ENCODE measurements around the gene L3MBTL4. TPM values are rescaled to one million over a fixed set of nuclear protein-coding genes. Genes with fewer than 3 reads are reported as not detected.

Gene L3MBTL4
- total and polyA plus RNA-seq, 11 donors = 0.27 to 3.3 (median 1.2) TPM

DNA sequence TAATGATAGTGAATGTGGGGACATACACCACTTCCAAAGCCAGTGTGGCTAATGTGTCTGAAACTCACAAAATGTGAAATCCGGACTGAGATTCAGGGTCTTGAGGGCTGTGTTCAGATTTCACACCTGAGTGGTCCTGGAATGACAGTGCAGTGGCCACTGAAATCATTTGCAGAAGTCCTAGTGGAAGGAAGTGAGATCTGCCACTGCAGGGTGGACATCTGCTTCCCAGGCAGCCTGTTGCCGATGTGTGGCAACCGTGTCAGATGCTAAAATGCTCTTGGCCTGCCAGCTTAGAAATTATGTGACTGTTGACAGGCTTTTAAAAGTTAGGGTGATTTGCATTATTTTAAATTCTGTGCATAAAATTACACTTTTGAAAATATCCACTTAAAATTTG is 441.6 kb downstream of the L3MBTL4 start:
- ATAC-seq (no peak), DNase-seq (no peak)
- intact Hi-C loops (cut with DNase I) = no loop called here
- Histone ChIP-seq H3K9me3 (no peaks in the 10 kb centered on the region), H3K4me3 (no peak overlapping the region), H3K4me1 (peaks cover 0 to 10% (median 0%) of the 10 kb centered on the region in 12 donors), H3K27ac (no peak overlapping the region), H3K36me3 (no peaks in the 10 kb centered on the region), H3K27me3 (peaks cover 0 to 2% (median 0%) of the 10 kb centered on the region in 9 donors)
- TF ChIP-seq POLR2A (IDR thresholded peaks at IDR 0.05) = no peak
- TF ChIP-seq, protein P1, sequence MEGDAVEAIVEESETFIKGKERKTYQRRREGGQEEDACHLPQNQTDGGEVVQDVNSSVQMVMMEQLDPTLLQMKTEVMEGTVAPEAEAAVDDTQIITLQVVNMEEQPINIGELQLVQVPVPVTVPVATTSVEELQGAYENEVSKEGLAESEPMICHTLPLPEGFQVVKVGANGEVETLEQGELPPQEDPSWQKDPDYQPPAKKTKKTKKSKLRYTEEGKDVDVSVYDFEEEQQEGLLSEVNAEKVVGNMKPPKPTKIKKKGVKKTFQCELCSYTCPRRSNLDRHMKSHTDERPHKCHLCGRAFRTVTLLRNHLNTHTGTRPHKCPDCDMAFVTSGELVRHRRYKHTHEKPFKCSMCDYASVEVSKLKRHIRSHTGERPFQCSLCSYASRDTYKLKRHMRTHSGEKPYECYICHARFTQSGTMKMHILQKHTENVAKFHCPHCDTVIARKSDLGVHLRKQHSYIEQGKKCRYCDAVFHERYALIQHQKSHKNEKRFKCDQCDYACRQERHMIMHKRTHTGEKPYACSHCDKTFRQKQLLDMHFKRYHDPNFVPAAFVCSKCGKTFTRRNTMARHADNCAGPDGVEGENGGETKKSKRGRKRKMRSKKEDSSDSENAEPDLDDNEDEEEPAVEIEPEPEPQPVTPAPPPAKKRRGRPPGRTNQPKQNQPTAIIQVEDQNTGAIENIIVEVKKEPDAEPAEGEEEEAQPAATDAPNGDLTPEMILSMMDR (IDR thresholded peaks at IDR 0.05) = no peak
- WGBS, 4 donors = 83 to 93% (median 92%) methylated on average over 3 of the region's 3 CpGs

DNA sequence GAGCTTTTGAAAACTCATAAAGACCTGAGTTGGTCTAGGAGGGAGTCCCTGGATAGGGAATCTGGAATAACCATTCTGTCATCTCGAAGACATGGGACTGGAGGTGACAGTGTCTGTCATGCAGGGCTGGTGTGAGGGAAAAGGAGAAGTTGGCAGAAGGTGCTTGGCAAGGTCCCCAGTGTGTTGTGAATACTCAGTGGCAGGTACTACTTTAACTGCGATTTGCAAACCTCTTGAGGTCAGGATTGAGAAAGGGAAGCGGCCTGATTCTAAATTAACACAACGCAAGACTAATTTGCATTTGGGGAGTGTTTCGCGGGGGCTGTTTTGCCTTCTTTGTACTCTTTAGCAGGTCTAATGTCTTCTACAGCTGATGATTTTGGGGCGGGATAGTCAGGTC is 442.4 kb downstream of the L3MBTL4 start:
- DNase-seq = peak in 3 of 5 donors; percentile 40 to 77 (median 72)
- peaks cover 0 to 2% (median 0%) of the 10 kb centered on the region in 9 donors for H3K27me3 ChIP-seq
- peak; percentile 67 to 94 (median 86) for ATAC-seq
- no peaks in the 10 kb centered on the region for H3K36me3 ChIP-seq
- no peak overlapping the region for H3K4me3 ChIP-seq
- 58 to 70% (median 64%) methylated on average over 7 of the region's 7 CpGs for WGBS, 4 donors
- intact Hi-C loops (cut with DNase I) = no loop called here
- H3K27ac ChIP-seq = no peak overlapping the region
- no peaks in the 10 kb centered on the region for H3K9me3 ChIP-seq
- H3K4me1 ChIP-seq = peaks cover 0 to 10% (median 0%) of the 10 kb centered on the region in 12 donors
- TF ChIP-seq, protein P1 (IDR thresholded peaks at IDR 0.05) = no peak
- TF ChIP-seq POLR2A (IDR thresholded peaks at IDR 0.05) = no peak

DNA sequence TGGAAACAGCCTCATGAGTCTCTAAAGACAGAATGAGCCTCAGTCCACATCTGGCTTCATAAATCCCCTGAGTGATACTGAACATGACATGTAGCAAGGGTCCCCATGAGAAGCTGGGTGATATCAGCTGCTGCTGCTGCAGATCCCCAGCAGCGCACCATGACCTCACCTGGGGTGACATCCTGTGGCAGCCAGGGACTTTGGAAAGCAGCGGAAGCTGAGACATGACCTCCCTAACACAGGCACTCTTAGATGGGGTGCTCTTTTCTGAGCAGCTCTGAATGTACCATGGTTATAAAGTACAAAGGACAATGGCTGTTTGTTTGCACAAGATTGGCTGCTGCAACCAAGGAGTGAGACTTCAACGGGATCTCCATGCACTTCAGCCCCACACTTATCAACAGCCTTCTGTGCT is 444.7 kb downstream of the L3MBTL4 start:
- ATAC-seq = no peak
- Histone ChIP-seq H3K9me3 (no peaks in the 10 kb centered on the region), H3K27ac (no peak overlapping the region), H3K4me3 (no peak overlapping the region), H3K4me1 (peaks cover 0 to 6% (median 0%) of the 10 kb centered on the region in 12 donors), H3K27me3 (peaks cover 0 to 2% (median 0%) of the 10 kb centered on the region in 9 donors), H3K36me3 (no peaks in the 10 kb centered on the region)
- intact Hi-C loops (cut with DNase I) = loop anchor here in 2 of 10 donors (10.0 kb wide), 2 partner anchors 75 to 165 kb away; partner anchors contain the start of gene TMEM200C (in 1 of the 2)
- WGBS, 4 donors = 36 to 62% (median 57%) methylated on average over 1 to 3 of the region's 3 CpGs
- TF ChIP-seq POLR2A (IDR thresholded peaks at IDR 0.05) = no peak
- TF ChIP-seq, protein P1 (IDR thresholded peaks at IDR 0.05) = no peak
- DNase-seq = no peak

DNA sequence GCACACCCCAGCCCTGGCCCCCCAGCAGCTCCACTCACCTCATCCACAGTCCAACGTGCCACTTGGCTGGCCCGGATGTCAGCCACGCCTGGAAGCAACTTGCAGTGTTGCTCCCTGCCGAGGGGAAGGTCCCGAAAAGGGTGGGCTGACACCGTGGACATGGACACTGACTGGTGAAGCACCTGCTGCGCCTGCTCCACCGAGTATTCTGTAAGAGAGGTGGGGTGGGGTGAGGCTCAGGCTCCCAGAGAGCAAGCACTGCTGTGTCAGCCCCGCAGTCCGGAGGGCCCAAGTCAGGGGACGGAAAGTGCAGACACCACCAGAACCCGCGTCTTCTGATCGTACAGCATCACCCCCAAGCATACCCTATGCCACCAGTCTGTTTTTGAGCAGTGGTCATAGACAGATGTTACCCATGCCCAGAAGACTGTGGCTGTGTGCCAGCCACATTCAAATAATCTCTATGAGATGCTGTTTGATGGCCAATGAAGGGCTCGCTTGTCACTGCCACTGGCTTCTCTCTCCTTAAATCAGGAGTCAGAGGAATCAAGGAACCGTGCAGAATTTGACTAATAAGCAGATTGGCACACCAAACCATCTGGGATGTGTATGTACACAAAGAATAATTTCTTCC is 445.2 kb downstream of the L3MBTL4 start:
- WGBS, 4 donors = 91 to 92% (median 92%) methylated on average over 11 to 16 of the region's 16 CpGs

More for the DNA sequence above, 445.2 kb downstream of the L3MBTL4 start:
- intact Hi-C loops (cut with DNase I) = loop anchor here in 2 of 10 donors (10.0 kb wide), 2 partner anchors 75 to 165 kb away; partner anchors contain the start of gene TMEM200C (in 1 of the 2)
- Histone ChIP-seq H3K27me3 (peaks cover 0 to 2% (median 0%) of the 10 kb centered on the region in 9 donors), H3K36me3 (no peaks in the 10 kb centered on the region), H3K4me1 (peaks cover 0 to 6% (median 0%) of the 10 kb centered on the region in 12 donors), H3K4me3 (no peak overlapping the region), H3K27ac (no peak overlapping the region), H3K9me3 (no peaks in the 10 kb centered on the region)
- no peak for ATAC-seq
- no peak for DNase-seq
- TF ChIP-seq, protein P1 (IDR thresholded peaks at IDR 0.05) = no peak
- no peak for TF ChIP-seq POLR2A (IDR thresholded peaks at IDR 0.05)

All from heart left ventricle (tissue), 16 donors.